ENCODE data around the gene MAP3K2. TPM values are rescaled to one million over a fixed set of nuclear protein-coding genes. Genes with fewer than 3 reads are reported as not detected.

Gene MAP3K2
- total and polyA plus RNA-seq, 2 of the 8 experiments (the other 6 are each of a cell fraction or from before 2014, with no cell fraction given) = 2.0 to 23.2 TPM

- Histone ChIP-seq H4K5ac (ENCODE audit: insufficient read length, low read depth, low read length) (no peak overlapping the region), H2BK5ac (ENCODE audit: low read depth, low read length) (no peak overlapping the region), H3K56ac (replicated peaks; ENCODE audit: insufficient read length, low read depth, low read length) (no peak overlapping the region), H3K27ac (ENCODE audit: low read depth, low read length) (no peak overlapping the region), H3K27me3 (replicated peaks in 1 of 4; ENCODE audit: control insufficient read depth in 3 of 4, extremely low read depth in 1 of 4, insufficient read depth in 3 of 4, low read length in 3 of 4) (no peaks in the 10 kb centered on the region), H4K8ac (ENCODE audit: extremely low read depth, insufficient read depth, low read length) (no peak overlapping the region), H4K20me1 (replicated peaks in 1 of 2; ENCODE audit: control insufficient read depth in 1 of 2, insufficient read depth in 2 of 2, low read length in 2 of 2) (peaks cover 10% of the 10 kb centered on the region in 2 experiments), H3K18ac (ENCODE audit: extremely low read depth, low read length) (no peak overlapping the region), H4K91ac (replicated peaks; ENCODE audit: insufficient read length, low read length) (no peak overlapping the region), H2BK12ac (ENCODE audit: low read depth, low read length) (no peak overlapping the region), H3K4me3 (ENCODE audit: extremely low read depth in 1 of 4, insufficient read depth in 2 of 4, low read depth in 3 of 4, low read length in 4 of 4) (no peak overlapping the region), H2BK15ac (ENCODE audit: low read length) (no peak overlapping the region), H3K79me1 (ENCODE audit: low read depth, low read length) (peaks cover 3% of the 10 kb centered on the region; the same call in 1 of the 2 replicates), H3K4ac (replicated peaks; ENCODE audit: insufficient read length, low read depth, low read length) (no peak overlapping the region), H3K36me3 (ENCODE audit: control insufficient read depth in 2 of 4, insufficient read depth in 4 of 4, low read length in 3 of 4) (peaks cover 35 to 71% (median 58%) of the 10 kb centered on the region in 4 experiments), H3K14ac (ENCODE audit: insufficient read length) (no peak overlapping the region), H3K4me1 (replicated peaks in 1 of 4; ENCODE audit: control insufficient read depth in 3 of 4, insufficient read depth in 4 of 4, low read length in 3 of 4) (no peaks in the 10 kb centered on the region), H2AK5ac (ENCODE audit: low read depth, low read length) (no peak overlapping the region), H2BK20ac (ENCODE audit: low read length) (no peak overlapping the region), H3K9ac (replicated peaks in 1 of 4; ENCODE audit: extremely low read depth in 1 of 4, low read depth in 3 of 4, low read length in 3 of 4) (no peak overlapping the region), H2AFZ (ENCODE audit: low read length) (no peak overlapping the region), H3K79me2 (ENCODE audit: control insufficient read depth in 1 of 2, insufficient read depth in 2 of 2, low read length in 2 of 2) (0 out of 4 replicates have a peak, but pooled peaks cover 0 to 6% of the 10 kb centered on the region in 2 experiments), H3K9me3 (ENCODE audit: insufficient read depth in 2 of 2, low read depth in 1 of 2, low read length in 1 of 2) (no peaks in the 10 kb centered on the region), H3K23ac (ENCODE audit: insufficient read length) (no peak overlapping the region), H2BK120ac (replicated peaks; ENCODE audit: low read depth, low read length) (no peak overlapping the region), H3K4me2 (ENCODE audit: insufficient read depth in 1 of 2, low read depth in 2 of 2, low read length in 2 of 2) (no peak overlapping the region), H3K23me2 (ENCODE audit: low read depth, low read length) (no peaks in the 10 kb centered on the region)
- no peak for TF ChIP-seq ATF3 (IDR thresholded peaks at IDR 0.05; ENCODE audit: insufficient read depth, low read depth, low read length)
- TF ChIP-seq HDAC2 (IDR thresholded peaks at IDR 0.05; ENCODE audit: borderline replicate concordance in 1 of 2, low read depth in 2 of 2, low read length in 2 of 2) = no peak
- no peak for TF ChIP-seq CHD1 (IDR thresholded peaks at IDR 0.05; ENCODE audit: low read depth, low read length)
- TF ChIP-seq TCF12 (IDR thresholded peaks at IDR 0.05; ENCODE audit: low read depth, low read length) = no peak
- TF ChIP-seq CTBP2 (IDR thresholded peaks at IDR 0.05; ENCODE audit: borderline replicate concordance, insufficient read depth, insufficient read length, low read length) = no peak
- ChIA-PET POLR2A (ENCODE audit: partially characterized antibody) (interaction anchor here (1.4 kb wide), 1 partner anchor 9 kb away, joined by 3 read pairs; no protein-coding TSS in a partner anchor), CTCF (ENCODE audit: partially characterized antibody) (interaction anchor here (0.7 kb wide), 1 partner anchor 16 kb away, joined by 3 read pairs; no protein-coding TSS in a partner anchor)
- DNase-seq (ENCODE audit: low read depth in 1 of 2, low spot score in 2 of 2) (no peak), FAIRE-seq (no peak)
- 89% methylated on average over 2 of the region's 2 CpGs; no CpG with 5 or more reads in 1 of the 2 experiments for WGBS, 2 experiments (ENCODE audit: extremely low coverage in 1 of 2, insufficient coverage in 1 of 2, insufficient read length in 1 of 2, insufficient replicate concordance in 2 of 2, low coverage in 1 of 2, low lambda C conversion rate in 2 of 2, missing lambda C conversion rate in 1 of 2)
Measured at GRCh38 chr2:127277028-127277427, 110.7 kb downstream of the MAP3K2 start.
